ENCODE data around the gene TIMM21.

- TF ChIP-seq CTCF (IDR thresholded peaks at IDR 0.05): no peak
- no peak for TF ChIP-seq POLR2A (IDR thresholded peaks at IDR 0.05)
Measured at GRCh38 chr18:74171910-74172606, 23.7 kb downstream of the TIMM21 start.

All from vagina (tissue), 2 donors.